ENCODE data around the gene OSM.
"Not testable (repeated sequence)": the region's sequence is repeated elsewhere in the genome, so short reads cannot be mapped to it uniquely, and the experiment has no call there.

Gene OSM

GRCh38 chr22:30244066-30244465 lies 22.6 kb downstream of the OSM start:
- no peak for DNase-seq (ENCODE audit: low read depth)

DNA sequence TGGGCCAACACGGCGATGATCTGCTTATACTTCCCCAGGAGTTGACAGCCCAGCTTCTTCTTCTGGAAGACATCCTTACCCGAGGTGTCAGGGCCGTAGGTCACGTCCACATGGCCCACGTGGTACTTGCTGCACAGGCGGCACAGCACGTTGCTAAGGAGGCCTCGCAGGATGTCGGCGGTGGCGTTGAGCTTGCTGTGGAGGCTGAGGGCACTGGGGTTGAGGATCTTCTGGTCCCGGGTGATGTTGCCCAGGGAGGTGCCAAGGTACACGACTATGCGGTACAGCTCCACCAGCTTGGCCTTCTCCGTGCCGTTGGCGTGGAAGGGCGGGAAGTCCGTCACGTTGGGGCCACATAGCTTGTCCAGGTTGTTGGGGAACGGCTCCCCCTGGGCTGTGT lies 23.0 kb downstream of the OSM start:
- no peak for DNase-seq (ENCODE audit: low read depth)

GRCh38 chr22:30241576-30242371 lies 24.9 kb downstream of the OSM start:
- no peak for DNase-seq (ENCODE audit: low read depth)

DNA sequence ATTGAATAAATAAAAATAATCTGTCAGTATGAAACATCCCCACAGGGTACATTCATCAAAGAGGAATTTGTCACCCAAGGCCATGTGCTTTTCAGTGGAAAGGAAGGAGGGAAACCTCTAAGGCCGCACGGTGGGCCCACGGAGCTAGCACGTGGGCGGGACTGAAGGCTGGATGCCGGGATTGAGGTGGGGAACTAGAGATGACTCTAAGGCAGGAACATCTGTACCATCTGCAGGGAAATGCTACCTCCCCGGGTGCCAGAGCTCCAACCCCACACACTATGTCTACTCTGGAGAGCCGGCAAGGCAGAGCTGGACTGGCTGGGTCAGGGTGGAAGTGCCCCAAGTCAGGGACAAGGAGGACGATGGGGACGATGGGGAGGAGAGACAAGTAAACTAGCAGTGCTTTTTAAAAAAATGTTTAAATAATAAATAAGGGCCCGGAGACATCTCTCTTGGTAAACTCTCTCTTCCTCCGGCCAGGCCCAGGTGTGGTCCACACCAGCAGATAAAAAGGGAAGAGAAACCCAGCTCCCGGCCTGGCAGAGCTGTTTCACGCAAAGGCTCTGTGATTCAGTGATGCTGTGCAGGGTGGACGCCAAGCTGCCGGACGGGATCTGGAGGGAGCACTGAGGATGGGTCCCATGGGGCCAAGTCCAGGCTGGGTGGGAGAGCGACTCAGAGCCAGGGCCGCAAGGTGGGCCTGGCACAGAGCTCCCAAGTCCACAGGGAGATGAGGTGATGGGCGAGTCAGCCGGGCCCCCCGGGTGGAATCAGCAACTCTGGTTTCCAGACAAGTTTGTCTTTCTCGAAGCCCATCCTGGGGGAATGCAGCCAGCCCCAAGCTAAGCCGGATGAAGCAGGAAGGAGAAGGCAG lies 25.9 kb downstream of the OSM start:
- DNase-seq (ENCODE audit: low read depth) = no peak

GRCh38 chr22:30239488-30240405 lies 26.9 kb downstream of the OSM start:
- no peak for DNase-seq (ENCODE audit: low read depth)

- no peak for DNase-seq (ENCODE audit: low read depth)
Observed at GRCh38 chr22:30238661-30239487, 27.8 kb downstream of the OSM start.

- DNase-seq (ENCODE audit: low read depth) = no peak
Observed at GRCh38 chr22:30238136-30238535, 28.5 kb downstream of the OSM start.

GRCh38 chr22:30236875-30237274 lies 29.8 kb downstream of the OSM start:
- no peak for DNase-seq (ENCODE audit: low read depth)

DNA sequence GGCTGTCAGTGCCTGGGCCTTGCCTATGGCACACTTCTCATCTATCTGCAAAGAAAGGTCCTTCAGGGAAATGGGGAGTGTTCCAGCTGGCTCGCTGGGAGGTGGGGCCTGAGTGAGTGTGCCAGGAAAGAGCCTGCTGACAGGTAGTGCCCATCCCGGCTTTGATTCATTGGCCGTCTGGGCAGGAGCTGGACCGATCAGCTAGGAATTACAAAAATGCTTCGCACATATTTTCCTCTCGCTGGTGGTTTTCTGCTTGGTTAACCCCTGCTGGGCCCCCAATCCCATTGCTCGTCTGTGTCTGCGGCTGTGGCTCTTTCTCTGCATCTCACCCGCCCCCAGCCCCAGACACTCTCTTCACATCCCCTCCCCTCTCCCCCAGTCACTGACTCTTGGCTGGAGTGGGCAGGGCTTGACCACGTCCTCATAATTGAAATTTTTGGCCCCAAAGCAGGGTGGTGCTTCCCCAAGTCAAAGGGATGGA lies 30.9 kb downstream of the OSM start:
- DNase-seq (ENCODE audit: low read depth) = no peak

DNA sequence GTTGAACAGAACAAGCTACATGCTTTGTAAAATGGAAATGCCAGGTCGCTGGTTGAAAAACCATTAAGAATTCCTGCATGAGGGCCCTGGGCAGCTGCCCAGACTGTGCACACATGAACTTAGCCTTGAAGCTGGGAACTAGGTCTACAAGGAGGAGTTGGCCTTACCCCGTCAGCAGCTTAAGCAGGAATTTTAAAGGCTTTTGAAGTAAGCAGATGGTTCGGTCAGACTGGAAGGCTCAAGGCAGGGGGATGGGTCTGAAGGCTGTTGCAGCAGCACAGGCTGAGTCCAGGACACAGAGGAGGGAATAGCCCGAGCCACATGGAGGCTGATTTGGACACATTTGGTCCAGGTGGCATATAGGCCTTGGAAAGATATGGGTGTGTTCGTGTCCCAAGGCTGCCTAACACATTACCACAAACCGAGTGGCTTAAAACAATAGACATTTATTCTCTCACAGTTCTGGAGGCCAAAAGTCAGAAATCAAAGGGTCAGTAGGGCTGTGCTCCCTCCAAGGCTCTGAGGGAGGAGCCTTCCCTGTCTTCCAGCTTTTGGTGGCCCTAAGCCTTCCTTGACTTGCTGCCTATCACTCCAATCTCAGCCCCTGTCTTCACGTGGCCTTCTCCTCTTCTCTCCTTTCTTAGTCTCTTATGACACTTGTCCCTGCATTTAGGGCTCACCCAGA lies 31.7 kb downstream of the OSM start:
- DNase-seq (ENCODE audit: low read depth) = no peak

GRCh38 chr22:30234325-30234724 lies 32.3 kb downstream of the OSM start:
- DNase-seq (ENCODE audit: low read depth) = not testable (repeated sequence)

GRCh38 chr22:30233582-30233981 lies 33.1 kb downstream of the OSM start:
- no peak for DNase-seq (ENCODE audit: low read depth)

GRCh38 chr22:30232716-30233218 lies 33.9 kb downstream of the OSM start:
- no peak for DNase-seq (ENCODE audit: low read depth)

- no peak for DNase-seq (ENCODE audit: low read depth)
Observed at GRCh38 chr22:30230787-30231461, 35.7 kb downstream of the OSM start.

DNA sequence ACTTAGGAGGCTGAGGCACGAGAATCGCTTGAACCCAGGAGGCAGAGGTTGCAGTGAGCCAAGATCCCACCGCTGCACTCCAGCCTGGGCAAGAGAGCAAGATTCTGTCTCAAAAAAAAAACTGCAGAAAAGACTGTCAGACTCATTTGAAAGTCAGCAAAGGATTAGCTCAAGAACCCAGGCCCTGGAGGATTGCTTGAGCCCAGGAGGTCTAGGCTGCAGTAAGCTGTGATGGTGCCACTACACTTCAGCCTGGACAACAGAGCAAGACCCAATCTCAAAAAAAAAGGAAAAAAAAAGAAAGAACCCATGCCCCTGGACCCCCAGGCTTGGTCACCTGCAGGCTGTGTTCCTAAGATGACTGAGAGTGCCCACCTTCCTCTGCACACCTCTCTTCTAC lies 36.3 kb downstream of the OSM start:
- DNase-seq (ENCODE audit: low read depth) = no peak

DNA sequence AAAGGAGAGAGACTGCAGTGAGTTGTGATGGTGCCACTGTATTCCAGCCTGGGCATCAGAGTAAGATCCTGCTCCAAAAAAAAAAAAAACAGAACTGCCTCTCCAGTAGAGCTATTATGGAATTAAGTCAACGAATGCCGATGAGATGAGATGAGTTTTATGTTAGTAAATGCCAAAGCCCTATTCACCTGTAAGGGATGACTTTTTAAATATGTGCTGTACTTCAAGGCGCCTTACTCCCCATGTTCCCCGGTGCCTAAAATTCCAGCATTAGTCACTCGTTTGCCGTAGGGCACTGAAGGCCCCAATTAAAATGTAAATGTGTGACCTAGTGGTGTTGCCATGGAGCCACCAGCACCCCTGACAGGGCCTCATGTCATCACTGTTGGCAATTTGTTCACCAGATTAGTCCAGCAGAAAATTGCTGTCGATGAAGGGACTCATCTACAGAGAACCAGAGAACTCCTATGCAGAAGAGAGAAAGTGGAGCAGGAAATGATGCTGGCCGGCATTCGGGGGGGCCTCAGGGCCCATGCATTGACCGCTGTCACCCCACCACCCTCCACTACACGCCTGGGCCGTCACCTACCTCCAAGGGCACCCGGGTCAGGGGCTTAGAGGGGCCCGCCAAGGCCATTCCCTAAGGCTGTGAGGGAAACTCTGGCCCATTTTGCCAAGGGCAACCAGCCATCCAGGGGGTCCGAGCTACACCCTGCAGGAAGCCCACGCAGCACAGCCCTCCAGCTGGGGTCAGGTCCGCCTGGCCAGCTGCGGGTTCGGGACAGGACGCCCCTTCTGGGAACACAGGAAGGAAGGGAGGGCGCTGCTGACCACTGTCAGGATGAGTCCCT lies 37.9 kb downstream of the OSM start:
- no peak for DNase-seq (ENCODE audit: low read depth)

- no peak for DNase-seq (ENCODE audit: low read depth)
Observed at GRCh38 chr22:30227438-30228228, 39.0 kb downstream of the OSM start.
